ENCODE data around the gene C9orf78.

C9orf78 gene

DNA sequence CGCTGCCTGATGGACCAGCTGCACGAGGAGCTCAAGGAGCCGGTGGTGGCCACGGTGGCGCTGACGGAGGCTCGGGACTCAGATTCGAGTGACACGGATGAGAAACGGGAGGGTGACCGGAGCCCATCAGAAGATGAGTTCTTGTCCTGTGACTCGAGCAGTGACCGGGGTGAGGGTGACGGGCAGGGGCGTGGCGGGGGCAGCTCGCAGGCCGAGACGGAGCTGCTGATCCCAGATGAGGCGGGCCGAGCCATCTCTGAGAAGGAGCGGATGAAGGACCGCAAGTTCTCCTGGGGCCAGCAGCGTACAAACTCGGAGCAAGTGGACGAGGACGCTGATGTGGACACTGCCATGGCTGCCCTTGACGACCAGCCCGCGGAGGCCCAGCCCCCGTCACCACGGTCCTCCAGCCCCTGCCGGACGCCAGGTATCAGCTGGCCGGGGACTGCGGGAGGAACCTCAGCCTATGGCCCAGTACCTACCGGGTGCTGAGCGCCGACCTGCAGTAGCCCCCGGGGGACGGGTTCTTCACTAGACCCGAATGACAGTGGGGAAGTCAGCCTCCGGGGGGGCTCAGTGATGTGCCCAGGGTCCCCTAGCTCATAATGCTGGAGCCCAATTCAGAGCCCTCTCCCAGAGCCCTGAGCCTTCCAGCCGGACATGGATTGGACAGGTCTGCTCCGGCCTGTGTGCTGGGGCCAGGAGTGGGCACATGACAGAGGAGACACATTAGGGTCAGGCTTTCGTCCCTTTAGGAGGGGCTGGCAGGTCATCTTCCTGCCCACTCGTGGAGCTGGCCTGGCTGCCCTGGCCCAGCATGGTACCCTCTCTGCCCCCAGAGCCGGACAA is 33.2 kb upstream of the C9orf78 start:
- no peak for DNase-seq (ENCODE audit: extremely low read depth in 1 of 2, low read depth in 1 of 2)

DNA sequence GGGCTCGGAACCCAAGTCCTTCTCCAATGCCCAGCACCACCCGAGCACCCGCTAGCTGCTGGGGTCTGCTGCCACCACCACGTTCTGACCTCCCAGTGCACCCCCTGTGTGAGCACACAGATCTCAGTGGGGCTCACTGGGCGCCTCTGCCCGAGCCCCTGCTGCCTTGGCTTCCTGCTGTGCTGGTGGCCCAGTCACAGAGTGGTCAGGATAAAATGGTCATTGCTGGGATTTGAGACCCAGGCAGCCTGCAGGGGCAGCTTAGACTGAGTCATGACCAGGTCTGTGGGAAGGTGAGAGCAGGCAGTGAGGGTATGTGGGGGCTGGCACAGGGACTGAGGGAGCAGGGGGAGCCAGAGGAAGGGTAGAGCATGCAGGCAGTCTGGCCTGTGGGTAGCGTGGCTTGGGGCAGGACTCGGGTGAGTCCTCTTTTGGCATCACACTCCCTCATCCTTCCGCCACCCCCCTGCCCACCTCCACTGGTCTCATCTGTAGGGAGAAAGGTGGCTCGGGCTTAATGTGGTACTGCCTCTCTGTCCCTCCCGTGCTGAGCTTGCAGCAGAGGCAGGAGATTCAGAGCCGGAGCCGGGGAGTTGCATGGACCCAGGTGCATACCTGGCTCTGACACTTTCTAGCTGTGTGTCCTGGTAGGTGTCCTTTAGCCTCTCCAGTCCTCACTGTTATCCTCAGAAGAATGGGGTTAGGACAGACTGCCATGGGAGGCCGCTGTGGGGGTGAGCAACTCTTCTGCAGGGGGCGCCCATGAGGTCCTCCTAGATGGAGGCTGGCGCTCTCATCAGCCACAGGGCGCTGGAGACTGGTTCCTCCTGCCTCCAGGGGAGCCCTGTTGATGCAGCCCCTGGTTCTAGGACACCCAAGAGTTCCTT is 32.3 kb upstream of the C9orf78 start:
- DNase-seq (ENCODE audit: extremely low read depth in 1 of 2, low read depth in 1 of 2), result no peak

DNA sequence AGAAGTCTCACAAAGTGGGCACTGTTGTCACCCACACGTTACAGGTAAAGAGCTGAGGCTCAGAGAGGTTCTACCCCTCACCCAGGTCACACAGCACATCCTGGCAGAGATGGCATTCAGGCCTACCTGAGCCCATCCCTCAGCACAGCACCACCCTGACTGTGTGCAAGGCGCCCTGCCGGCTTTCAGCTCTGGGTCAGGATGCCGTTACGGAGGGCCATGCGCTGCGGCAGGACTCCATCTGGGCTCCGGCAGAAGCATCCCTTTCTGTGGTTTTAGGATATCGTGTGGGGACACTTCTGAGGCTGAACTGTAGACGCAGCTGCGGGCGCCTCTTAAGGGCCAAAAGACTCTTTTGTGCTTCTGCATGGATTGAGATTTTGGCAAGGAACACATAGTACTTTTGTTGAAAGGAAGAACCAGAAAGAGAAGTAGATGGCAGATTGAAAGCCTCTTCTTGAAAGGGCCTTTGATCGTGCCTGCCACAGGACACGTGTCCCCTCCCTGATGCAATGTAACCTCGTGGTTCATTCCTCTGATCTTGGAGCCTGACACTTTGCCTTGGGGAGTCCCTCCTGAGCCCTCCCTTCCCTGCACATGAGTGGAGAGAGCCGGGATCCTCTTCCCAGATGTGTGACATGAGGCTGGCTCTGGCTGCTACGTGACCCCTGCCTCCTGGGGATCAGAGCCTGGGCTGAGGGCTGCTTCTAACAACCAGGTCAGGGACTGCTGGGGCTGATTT is 31.5 kb upstream of the C9orf78 start:
- no peak for DNase-seq (ENCODE audit: extremely low read depth in 1 of 2, low read depth in 1 of 2)

DNA sequence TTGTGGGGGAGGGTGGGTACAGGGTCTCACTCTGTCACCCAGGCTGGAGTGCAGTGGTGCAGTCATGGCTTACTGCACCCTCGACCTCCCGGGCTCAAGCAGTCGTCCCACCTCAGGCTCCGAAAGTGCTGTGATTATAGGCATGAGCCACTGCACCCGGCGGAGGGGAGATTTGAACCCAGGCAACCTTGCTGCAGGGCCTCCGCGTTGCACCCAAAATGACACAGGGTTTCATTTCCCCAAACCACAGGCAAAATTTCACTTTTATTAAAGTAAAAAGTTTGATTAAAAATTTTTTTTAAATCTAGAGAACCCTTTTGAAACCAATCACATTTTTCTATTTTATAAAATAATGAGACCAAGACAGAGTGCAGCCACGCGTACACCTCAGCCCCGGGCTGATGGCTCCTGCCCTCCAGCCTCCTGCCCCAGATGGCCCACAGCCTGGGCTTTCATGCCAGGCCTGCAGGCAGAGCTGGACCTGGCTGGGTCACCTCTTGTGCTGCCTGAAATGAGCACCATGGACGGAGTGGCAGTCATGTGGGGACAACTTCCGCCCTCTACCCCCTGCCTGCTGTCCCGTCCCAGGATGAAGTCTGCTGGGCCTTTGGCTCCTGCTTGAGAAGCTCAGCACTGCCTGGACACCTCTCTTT is 30.7 kb upstream of the C9orf78 start:
- no peak for DNase-seq (ENCODE audit: extremely low read depth in 1 of 2, low read depth in 1 of 2)

DNA sequence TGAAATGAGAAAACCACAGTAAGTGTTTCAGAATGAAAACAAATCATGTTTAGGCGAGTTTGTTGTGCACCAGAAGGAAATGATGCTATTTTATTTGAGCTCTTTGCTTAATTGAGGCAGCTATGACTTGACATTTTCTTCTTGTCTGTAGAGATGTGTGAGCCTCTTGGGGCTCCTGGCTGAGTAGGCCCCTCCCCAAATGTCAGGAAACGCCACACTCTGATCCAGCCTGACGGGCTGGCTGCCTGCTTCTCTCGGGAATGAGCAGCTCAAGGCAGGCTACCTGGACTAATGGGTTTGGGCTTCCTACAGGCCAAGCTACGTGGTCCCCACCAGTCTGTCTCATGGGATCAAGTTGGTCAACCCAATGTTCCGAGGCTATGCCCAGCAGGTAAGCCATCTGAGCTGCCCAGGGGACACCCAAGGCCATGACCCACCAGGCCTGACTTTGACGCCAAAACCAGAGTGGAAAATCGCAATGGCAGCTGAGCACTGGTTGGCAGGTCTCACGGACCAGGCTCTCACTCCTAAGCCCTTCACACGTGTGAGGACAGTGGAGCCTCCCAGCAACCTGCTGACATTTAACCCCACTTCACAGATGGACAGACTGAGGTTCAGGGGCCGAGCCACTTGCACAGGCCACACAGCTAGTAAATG is 30.0 kb upstream of the C9orf78 start:
- DNase-seq (ENCODE audit: extremely low read depth in 1 of 2, low read depth in 1 of 2), result no peak

DNA sequence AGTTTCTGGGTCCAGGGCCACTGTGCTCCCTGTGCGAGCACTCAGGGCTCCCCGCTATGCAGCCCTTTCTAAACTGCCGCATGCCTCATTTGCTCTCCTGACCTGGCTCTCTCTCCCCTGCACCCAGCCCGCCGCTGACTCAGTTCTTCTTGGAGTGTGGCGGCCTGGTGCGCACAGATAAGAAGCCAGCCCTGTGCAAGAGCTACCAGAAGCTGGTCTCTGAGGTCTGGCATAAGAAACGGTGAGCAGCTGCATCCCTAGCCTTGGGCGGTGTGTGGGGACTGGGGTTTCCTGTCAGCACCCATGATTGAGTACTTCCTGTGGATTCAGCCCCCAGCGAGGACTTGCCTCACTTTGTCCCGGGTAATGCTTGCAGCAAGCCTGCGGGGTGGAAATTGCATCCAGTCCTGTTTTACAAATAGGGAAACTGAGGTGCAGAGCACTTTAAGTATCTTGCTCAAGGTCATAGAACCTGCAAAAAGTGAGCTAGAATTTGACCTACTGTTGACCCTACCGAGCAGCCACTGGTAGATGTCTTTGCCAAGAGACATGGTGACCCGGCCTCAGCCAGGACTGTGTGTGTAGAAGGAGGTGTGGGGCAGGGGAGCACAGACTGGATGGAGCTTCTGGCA is 28.1 kb upstream of the C9orf78 start:
- peak in 1 of 2 donors; percentile 54 for DNase-seq (ENCODE audit: extremely low read depth in 1 of 2, low read depth in 1 of 2)

- no peak for DNase-seq (ENCODE audit: extremely low read depth in 1 of 2, low read depth in 1 of 2)
These were observed 26.4 kb upstream of the C9orf78 start for GRCh38 chr9:129861447-129861827.

GRCh38 chr9:129860653-129861446 is 25.8 kb upstream of the C9orf78 start:
- no peak for DNase-seq (ENCODE audit: extremely low read depth in 1 of 2, low read depth in 1 of 2)

DNA sequence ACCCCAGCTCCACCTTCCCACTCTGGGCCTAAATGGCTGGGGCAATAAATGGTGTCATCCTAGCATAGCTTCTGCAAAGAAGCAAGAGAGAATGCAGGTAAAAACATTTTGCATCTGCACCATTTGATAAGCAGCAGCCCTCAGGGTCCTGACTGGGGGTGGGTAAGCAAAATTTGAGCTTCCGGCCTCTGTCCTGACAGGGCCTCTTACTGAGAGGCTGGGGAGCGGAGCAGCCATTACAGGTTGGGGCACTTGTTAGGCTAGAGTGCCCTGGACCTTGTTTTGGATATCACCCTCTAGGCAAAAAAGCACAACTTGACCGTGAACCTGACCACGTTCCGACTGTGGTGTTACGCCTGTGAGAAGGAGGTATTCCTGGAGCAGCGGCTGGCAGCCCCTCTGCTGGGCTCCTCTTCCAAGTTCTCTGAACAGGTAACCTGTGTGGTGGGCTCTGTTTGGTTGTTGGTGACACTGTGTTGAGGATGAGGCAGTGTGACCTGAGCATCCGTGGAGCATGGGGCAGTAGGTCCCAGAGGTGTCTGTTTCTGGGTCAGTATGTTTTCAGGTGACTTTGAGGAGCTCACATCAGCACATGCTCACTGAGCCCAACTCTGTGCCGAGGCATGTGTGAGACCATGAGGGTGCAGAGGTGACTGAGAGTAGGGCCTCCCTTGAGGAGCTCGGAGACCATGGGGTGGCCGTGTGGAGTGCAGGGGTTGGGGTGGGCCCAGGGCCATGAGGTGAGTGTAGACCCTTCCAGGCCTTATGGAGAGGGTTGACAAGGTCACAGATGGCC is 23.3 kb upstream of the C9orf78 start:
- no peak for DNase-seq (ENCODE audit: extremely low read depth in 1 of 2, low read depth in 1 of 2)

- no peak for DNase-seq (ENCODE audit: extremely low read depth in 1 of 2, low read depth in 1 of 2)
These were observed 22.1 kb upstream of the C9orf78 start for GRCh38 chr9:129857207-129857606.

GRCh38 chr9:129854588-129855110 is 19.6 kb upstream of the C9orf78 start:
- DNase-seq (ENCODE audit: extremely low read depth in 1 of 2, low read depth in 1 of 2), result no peak

DNA sequence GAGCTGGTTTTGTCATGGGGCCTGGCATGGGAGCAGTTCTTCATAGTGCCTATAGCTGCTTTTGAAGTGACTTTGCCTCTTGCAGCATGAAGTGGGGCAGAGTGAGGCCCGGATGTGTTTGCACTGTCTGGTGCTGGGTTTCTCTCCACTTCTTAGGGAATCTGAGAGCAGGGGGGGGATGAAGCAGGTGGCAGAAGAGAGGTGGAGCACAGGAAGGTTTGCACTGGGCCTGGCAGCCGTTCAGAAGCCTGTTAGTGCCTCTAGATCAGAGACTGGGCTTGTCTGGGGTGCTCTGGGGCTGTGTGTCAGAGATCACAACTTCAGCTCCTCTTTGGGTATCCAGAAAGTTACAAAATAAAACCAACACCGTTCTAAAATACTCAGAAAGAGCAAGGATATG is 18.5 kb upstream of the C9orf78 start:
- DNase-seq (ENCODE audit: extremely low read depth in 1 of 2, low read depth in 1 of 2), result no peak

GRCh38 chr9:129852579-129852978 is 17.5 kb upstream of the C9orf78 start:
- DNase-seq (ENCODE audit: extremely low read depth in 1 of 2, low read depth in 1 of 2), result no peak

DNA sequence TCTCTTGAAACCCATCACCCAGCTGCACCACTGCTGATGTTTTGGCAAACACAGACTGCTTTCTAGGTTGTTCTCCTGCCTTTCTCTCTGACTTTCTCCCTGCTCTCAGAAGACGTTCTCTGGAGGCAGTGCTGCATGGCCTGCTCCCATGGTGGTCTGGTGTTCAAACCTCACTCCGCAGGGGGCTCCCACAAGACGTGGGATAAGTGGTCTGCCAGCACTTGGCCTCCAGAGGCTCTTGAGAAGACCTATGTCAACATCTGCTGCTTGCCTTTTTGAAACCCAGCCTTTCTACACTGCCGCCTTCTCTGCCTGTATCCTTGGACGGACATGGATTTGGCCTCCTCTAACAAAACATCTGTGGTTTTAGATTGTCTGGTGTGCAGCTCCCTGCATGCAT is 16.7 kb upstream of the C9orf78 start:
- DNase-seq (ENCODE audit: extremely low read depth in 1 of 2, low read depth in 1 of 2), result no peak

- no peak for DNase-seq (ENCODE audit: extremely low read depth in 1 of 2, low read depth in 1 of 2)
These were observed 15.9 kb upstream of the C9orf78 start for GRCh38 chr9:129850821-129851550.

DNA sequence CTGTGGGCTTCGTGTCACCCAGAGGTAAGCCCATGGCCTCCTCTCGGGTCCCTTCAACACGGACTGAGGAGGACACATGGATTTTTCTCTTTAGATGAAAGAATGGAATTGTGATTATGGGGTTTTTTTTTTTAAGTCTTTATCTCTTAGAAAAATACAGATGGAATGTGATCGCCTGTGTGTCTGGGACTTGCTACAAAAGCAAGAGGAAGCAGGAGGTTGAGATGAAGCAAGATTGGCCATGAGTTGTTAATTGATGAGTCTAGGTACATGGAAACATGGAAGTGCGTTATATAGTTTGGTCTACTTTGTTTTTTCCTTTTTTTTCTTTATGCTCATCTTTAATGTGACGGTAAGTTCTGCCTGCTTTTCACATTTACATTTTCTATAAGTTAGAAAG is 14.8 kb upstream of the C9orf78 start:
- DNase-seq (ENCODE audit: extremely low read depth in 1 of 2, low read depth in 1 of 2), result no peak

DNA sequence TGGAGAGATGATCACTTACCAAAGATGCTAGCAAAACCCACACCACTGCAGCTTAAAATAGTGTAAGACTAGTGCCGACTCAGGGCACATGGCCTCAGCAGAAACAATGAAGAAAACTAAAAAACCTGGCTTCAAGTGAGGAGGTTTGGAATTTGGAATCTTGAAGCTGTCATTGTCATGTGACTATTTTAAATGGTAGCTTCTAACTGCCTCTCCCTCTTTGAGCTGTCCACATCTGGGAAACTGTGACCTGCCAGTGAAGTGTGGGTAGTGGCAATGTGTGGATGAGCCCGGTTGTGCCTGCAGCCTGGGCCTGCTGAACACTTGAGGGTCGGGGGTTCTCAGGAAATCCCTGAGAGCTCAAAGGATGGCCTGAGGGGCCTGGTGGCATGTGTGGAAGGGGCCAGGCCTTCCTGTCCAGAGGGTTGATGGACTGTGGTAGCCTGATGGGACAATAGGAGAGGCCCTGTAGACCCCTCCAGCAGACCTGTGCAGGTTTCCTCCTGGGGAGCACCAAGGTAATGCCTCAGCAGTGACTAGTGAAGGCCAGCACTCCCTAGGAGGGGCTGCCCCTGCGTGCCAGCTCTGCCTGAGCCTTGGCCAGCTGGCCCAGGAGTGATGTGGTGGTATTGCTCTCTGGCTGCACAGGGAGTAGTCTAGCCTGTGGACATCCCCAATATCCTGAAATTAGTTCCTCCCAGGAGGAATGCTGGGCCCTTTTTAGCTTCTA is 13.8 kb upstream of the C9orf78 start:
- no peak for DNase-seq (ENCODE audit: extremely low read depth in 1 of 2, low read depth in 1 of 2)
